Measurements from ENCODE around the gene CCDC192.

GRCh38 chr5:127848098-127848497 lies 144.9 kb downstream of the CCDC192 start:
- TF ChIP-seq NFE2L2 (IDR thresholded peaks at IDR 0.05; ENCODE audit: low read depth, low read length) (no peak), RAD21 (IDR thresholded peaks at IDR 0.05; ENCODE audit: low read length) (no peak), RCOR1 (IDR thresholded peaks at IDR 0.05; ENCODE audit: insufficient replicate concordance, low read length) (no peak), POLR2A (IDR thresholded peaks at IDR 0.05; ENCODE audit: low read depth, low read length) (no peak), MAFK (IDR thresholded peaks at IDR 0.05; ENCODE audit: low read depth, low read length) (no peak)
- TF ChIP-seq, protein P1, sequence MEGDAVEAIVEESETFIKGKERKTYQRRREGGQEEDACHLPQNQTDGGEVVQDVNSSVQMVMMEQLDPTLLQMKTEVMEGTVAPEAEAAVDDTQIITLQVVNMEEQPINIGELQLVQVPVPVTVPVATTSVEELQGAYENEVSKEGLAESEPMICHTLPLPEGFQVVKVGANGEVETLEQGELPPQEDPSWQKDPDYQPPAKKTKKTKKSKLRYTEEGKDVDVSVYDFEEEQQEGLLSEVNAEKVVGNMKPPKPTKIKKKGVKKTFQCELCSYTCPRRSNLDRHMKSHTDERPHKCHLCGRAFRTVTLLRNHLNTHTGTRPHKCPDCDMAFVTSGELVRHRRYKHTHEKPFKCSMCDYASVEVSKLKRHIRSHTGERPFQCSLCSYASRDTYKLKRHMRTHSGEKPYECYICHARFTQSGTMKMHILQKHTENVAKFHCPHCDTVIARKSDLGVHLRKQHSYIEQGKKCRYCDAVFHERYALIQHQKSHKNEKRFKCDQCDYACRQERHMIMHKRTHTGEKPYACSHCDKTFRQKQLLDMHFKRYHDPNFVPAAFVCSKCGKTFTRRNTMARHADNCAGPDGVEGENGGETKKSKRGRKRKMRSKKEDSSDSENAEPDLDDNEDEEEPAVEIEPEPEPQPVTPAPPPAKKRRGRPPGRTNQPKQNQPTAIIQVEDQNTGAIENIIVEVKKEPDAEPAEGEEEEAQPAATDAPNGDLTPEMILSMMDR (conservative IDR thresholded peaks at IDR 0.05; ENCODE audit: low read depth, low read length) = no peak

Measured in IMR-90 (cell line).